Activated CD4-positive, alpha-beta T cell treated with anti-CD3 and anti-CD28 coated beads, Interleukin-2, amount 10 ng/mL, durations not matched to agents 24 days and 14 days (primary cell): ENCODE measurements around the gene GGACT. TPM values are rescaled to one million over a fixed set of nuclear protein-coding genes. Genes with fewer than 3 reads are reported as not detected.

Experiments used
- DNase-seq: peaks from one replicate; pipeline ENCODE4 v3.0.0; 2022
- H3K27ac Mint-ChIP-seq: one replicate; pipeline ENCODE4 v1.8.0; 2022; ENCODE audit warnings: mild to moderate bottlenecking, mixed read lengths
- H3K27me3 Mint-ChIP-seq: one replicate; pipeline ENCODE4 v1.8.0; 2022; ENCODE audit warnings: mixed read lengths
- H3K36me3 Mint-ChIP-seq: one replicate; pipeline ENCODE4 v1.8.0; 2022; ENCODE audit warnings: low read depth, mild to moderate bottlenecking, mixed read lengths
- H3K4me1 Mint-ChIP-seq: one replicate; pipeline ENCODE4 v1.8.0; 2021; ENCODE audit warnings: mixed read lengths
- H3K4me3 Mint-ChIP-seq: one replicate; pipeline ENCODE4 v1.8.0; 2022; ENCODE audit warnings: mild to moderate bottlenecking, moderate library complexity, mixed read lengths
- H3K9me3 Mint-ChIP-seq: one replicate; pipeline ENCODE4 v1.8.0; 2021; ENCODE audit warnings: mixed read lengths
- intact Hi-C: fragments of 100-400 bp; cut with micrococcal nuclease; formaldehyde crosslinking; loops from one replicate; pipeline ENCODE4 v1.15.1; 2023
- total RNA-seq: library from RNA; stranded (reverse); gene quantifications from 2 replicates; pipeline ENCODE4 v1.2.3, GENCODE V29; 2022

Gene GGACT
- total RNA-seq, 1 donor from 2014 or later, result 4.4 TPM

- H3K9me3 Mint-ChIP-seq, result no peaks in the 10 kb centered on the region
- intact Hi-C loops, result no loop called here
- H3K4me3 Mint-ChIP-seq, result no peak overlapping the region
- no peak for DNase-seq
- no peak overlapping the region for H3K27ac Mint-ChIP-seq
- H3K4me1 Mint-ChIP-seq, result peaks cover 22% of the 10 kb centered on the region
- H3K36me3 Mint-ChIP-seq, result peaks cover 3% of the 10 kb centered on the region
- no peaks in the 10 kb centered on the region for H3K27me3 Mint-ChIP-seq
Measured at GRCh38 chr13:100537951-100538462, 50.6 kb downstream of the GGACT start.

DNA sequence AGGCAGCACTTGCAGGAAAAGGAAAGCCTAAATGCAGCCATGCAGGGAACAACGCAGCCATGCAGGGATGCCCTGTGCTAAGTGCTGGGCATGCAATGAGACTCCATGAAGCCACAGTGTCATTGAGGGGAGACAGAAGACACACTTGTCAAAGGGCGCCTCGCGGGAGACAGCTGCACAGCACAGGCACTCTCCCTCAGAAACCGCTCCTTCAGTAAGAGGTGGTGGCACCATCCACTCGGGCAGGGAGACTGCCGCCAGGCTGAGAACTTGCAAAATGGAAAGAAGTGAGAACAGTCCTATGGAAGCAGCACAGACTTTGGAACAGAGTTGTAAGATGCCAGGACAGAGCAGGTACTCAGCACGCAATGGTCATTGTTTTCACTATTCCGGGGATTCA, 51.1 kb downstream of the GGACT start:
- Mint-ChIP-seq H3K36me3 (peaks cover 3% of the 10 kb centered on the region), H3K27me3 (no peaks in the 10 kb centered on the region), H3K27ac (no peak overlapping the region), H3K9me3 (no peaks in the 10 kb centered on the region), H3K4me3 (no peak overlapping the region), H3K4me1 (peaks cover 18% of the 10 kb centered on the region)
- no peak for DNase-seq
- intact Hi-C loops, result no loop called here

GRCh38 chr13:100536643-100537180, 51.9 kb downstream of the GGACT start:
- no peak overlapping the region for H3K4me3 Mint-ChIP-seq
- peaks cover 16% of the 10 kb centered on the region for H3K4me1 Mint-ChIP-seq
- DNase-seq, result no peak
- H3K27ac Mint-ChIP-seq, result no peak overlapping the region
- no peaks in the 10 kb centered on the region for H3K27me3 Mint-ChIP-seq
- intact Hi-C loops, result no loop called here
- H3K36me3 Mint-ChIP-seq, result peaks cover 3% of the 10 kb centered on the region
- H3K9me3 Mint-ChIP-seq, result no peaks in the 10 kb centered on the region

DNA sequence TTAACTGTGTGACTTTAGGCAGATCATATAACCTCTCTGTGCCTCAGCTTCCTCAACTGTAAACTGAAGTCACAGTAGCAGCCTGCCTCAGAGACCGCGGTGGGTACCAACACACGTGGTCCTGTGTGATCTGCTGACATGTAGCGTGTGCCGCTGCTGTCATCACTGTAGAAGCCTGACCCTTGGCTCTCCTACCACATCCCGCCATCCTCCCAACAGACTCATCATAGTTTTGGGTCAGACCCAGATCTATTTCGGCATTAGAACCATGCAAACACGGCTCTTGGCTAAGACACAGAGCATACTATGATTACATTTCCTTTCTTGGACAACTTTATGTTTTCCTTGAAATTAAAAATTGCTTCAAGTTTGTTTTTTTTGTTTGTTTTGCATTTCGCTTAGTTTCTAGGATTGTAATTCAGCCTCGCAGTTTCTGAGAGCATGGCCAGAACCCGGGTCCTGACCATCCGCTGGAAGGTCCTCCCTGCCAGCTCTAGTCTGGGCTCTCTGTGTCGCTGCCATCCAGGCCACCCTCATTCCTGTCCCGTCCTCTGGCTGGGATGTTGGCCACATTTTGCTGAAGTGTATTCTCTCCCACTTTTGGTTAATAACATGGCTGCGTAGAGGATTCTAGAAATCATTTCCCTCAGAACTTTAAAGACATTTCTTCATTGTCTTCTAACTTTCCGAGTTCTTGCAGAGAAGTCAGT, 53.0 kb downstream of the GGACT start:
- H3K36me3 Mint-ChIP-seq, result peaks cover 3% of the 10 kb centered on the region
- H3K27me3 Mint-ChIP-seq, result no peaks in the 10 kb centered on the region
- DNase-seq, result no peak
- H3K4me3 Mint-ChIP-seq, result no peak overlapping the region
- H3K27ac Mint-ChIP-seq, result no peak overlapping the region
- intact Hi-C loops, result no loop called here
- no peaks in the 10 kb centered on the region for H3K9me3 Mint-ChIP-seq
- peaks cover 14% of the 10 kb centered on the region for H3K4me1 Mint-ChIP-seq

DNA sequence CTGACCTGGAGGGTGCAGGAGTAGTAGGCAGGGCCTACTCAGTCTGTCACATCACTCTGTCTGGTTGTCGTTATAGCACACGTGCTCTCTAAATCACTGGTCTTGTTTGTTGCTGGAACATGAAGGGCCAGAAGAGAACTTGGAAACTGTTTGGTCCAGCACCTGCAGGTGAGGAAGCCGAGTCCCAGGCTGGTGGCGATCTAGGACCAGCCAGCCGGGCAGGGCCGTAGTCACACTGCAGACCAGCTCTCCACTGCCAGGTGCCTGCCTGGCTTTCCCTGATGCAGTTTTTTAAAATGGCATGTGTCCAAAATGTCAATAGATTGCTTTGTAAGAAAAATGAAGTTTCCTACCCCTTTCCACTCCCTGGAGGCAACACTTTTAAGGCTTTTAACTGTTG, 53.7 kb downstream of the GGACT start:
- H3K4me3 Mint-ChIP-seq, result no peak overlapping the region
- no peaks in the 10 kb centered on the region for H3K9me3 Mint-ChIP-seq
- H3K36me3 Mint-ChIP-seq, result peaks cover 3% of the 10 kb centered on the region
- intact Hi-C loops, result no loop called here
- H3K4me1 Mint-ChIP-seq, result peaks cover 14% of the 10 kb centered on the region
- no peaks in the 10 kb centered on the region for H3K27me3 Mint-ChIP-seq
- no peak for DNase-seq
- no peak overlapping the region for H3K27ac Mint-ChIP-seq

DNA sequence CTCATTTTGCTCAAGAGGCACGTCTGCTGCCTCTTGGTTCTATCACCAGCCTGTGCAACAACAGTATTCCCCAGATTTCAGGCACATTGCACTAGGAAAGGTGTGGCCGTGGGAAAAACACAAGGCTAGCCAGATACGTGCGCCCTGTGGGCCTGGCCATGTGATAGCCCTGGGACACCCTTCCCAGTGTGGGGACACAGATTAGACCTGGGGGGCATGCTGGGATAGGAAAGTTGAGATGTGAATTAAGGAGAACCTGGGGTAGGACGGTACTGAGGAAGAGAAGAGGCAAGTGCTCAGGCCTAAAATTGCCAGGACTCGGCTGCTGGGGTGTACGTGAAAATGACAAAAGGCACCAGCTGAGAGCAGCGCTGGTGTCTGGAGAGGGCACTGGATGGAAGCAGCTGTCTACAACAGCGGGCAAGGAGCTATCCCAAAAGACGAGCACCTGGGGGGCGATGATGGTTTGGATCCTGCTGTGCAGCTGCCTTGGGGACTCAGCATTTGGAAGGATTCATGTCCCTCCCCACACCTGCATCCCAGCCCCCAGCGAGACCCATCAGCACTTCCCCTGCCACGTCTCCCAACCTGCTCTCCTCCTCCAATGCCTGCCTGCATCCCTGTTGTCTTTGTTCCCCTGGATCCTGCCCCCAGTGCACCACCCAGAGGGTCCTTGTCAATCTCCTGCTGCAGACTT, 54.3 kb downstream of the GGACT start:
- Mint-ChIP-seq H3K27ac (no peak overlapping the region), H3K27me3 (no peaks in the 10 kb centered on the region), H3K36me3 (peaks cover 3% of the 10 kb centered on the region), H3K4me1 (peaks cover 13% of the 10 kb centered on the region), H3K9me3 (no peaks in the 10 kb centered on the region), H3K4me3 (no peak overlapping the region)
- DNase-seq, result no peak
- intact Hi-C loops, result no loop called here

- no peak overlapping the region for H3K4me3 Mint-ChIP-seq
- DNase-seq, result no peak
- no peaks in the 10 kb centered on the region for H3K27me3 Mint-ChIP-seq
- H3K9me3 Mint-ChIP-seq, result no peaks in the 10 kb centered on the region
- H3K27ac Mint-ChIP-seq, result no peak overlapping the region
- intact Hi-C loops, result no loop called here
- peaks cover 3% of the 10 kb centered on the region for H3K36me3 Mint-ChIP-seq
- H3K4me1 Mint-ChIP-seq, result peaks cover 10% of the 10 kb centered on the region
Measured at GRCh38 chr13:100533588-100534041, 55.0 kb downstream of the GGACT start.

DNA sequence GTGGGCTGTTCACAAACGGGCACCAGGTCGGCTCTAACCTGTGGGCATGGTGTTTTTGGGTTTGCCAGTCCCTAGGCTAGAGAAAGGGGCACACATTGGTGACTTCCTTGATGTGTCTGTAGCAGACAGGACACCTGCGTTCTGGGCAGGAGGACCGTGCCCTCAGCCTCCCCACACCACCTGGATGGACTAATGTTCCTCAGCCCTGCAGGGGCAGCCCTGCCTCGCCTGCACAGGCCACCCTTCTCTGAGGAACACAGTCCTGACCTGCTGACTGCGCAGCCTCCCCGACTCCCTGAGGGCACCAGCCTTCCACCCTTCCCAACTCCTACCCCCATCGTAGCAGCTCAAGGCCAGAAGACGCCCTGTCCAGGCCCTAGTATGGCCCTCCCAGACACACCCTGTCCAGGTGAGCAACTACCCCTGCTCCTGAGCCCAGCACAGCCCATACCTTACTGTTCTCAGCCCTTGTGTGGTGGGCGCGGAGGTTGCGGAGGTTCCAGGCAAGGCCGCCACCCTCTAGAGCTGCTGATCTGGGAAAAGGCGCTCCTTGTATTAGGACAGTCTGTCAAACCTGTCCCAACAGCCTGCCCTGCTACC, 55.7 kb downstream of the GGACT start:
- Mint-ChIP-seq H3K4me1 (peaks cover 7% of the 10 kb centered on the region), H3K4me3 (no peak overlapping the region), H3K36me3 (peaks cover 3% of the 10 kb centered on the region), H3K9me3 (no peaks in the 10 kb centered on the region), H3K27ac (no peak overlapping the region), H3K27me3 (no peaks in the 10 kb centered on the region)
- intact Hi-C loops, result no loop called here
- no peak for DNase-seq

- no peak for DNase-seq
- H3K27ac Mint-ChIP-seq, result no peak overlapping the region
- H3K9me3 Mint-ChIP-seq, result no peaks in the 10 kb centered on the region
- intact Hi-C loops, result no loop called here
- H3K36me3 Mint-ChIP-seq, result peaks cover 1% of the 10 kb centered on the region
- no peak overlapping the region for H3K4me3 Mint-ChIP-seq
- peaks cover 1% of the 10 kb centered on the region for H3K4me1 Mint-ChIP-seq
- no peaks in the 10 kb centered on the region for H3K27me3 Mint-ChIP-seq
Measured at GRCh38 chr13:100532090-100532766, 56.4 kb downstream of the GGACT start.

GRCh38 chr13:100530671-100531213, 57.8 kb downstream of the GGACT start:
- Mint-ChIP-seq H3K27me3 (no peaks in the 10 kb centered on the region), H3K27ac (no peak overlapping the region), H3K36me3 (no peaks in the 10 kb centered on the region), H3K9me3 (no peaks in the 10 kb centered on the region), H3K4me1 (no peaks in the 10 kb centered on the region), H3K4me3 (no peak overlapping the region)
- intact Hi-C loops, result no loop called here
- no peak for DNase-seq

DNA sequence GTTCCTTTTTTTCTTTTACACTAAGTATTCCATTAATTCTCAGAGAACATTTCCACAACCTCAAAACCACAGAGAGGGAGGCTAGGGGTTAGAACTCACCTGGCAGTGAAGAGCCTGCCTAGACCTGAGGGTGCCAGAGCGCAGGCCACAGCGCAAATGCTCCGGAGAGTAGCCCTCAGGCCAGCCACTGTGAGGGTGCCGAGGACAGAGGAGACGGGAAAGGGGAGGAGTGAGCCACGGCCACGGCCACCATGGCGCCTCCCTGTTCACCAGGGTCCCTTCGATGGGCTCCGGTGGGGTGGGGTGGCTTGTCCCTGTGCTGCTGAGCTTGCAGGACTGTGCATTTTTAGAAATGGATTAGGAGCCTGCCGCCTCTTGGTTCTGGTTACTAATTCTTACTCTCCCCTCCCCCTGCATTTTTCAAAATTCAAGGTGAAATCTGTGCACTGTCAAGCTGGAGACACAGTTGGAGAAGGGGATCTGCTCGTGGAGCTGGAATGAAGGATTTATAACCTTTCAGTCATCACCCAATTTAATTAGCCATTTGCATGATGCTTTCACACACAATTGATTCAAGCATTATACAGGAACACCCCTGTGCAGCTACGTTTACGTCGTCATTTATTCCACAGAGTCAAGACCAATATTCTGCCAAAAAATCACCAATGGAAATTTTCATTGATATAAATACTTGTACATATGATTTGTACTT, 58.8 kb downstream of the GGACT start:
- Mint-ChIP-seq H3K4me3 (no peak overlapping the region), H3K9me3 (no peaks in the 10 kb centered on the region), H3K4me1 (no peaks in the 10 kb centered on the region), H3K27me3 (no peaks in the 10 kb centered on the region), H3K36me3 (no peaks in the 10 kb centered on the region), H3K27ac (no peak overlapping the region)
- DNase-seq, result no peak
- intact Hi-C loops, result no loop called here

GRCh38 chr13:100528820-100529219, 59.8 kb downstream of the GGACT start:
- intact Hi-C loops, result no loop called here
- H3K27me3 Mint-ChIP-seq, result no peaks in the 10 kb centered on the region
- no peak overlapping the region for H3K27ac Mint-ChIP-seq

DNA sequence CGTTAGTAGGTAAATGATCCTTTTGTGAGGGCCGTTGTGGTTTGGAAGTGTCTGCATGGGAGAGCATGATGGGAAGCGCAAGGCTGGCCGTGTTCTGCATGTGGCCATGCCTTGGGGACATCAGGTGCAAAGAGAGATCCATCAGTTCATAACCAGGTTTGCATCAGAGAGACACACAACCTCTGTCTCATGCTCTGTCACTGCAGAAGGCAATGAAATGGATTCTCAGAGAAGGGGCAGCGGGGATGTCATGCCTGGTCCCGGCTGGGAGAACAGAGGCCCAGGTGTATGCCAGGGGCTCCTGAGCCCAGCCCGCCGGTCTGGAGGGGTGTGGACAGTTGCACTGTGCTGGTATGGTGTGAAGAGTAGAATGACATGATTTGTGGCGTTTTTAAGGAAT, 60.2 kb downstream of the GGACT start:
- no peak overlapping the region for H3K27ac Mint-ChIP-seq
- intact Hi-C loops, result no loop called here
- no peaks in the 10 kb centered on the region for H3K27me3 Mint-ChIP-seq
- no peaks in the 10 kb centered on the region for H3K9me3 Mint-ChIP-seq
- no peak for DNase-seq
- no peaks in the 10 kb centered on the region for H3K4me1 Mint-ChIP-seq
- H3K36me3 Mint-ChIP-seq, result no peaks in the 10 kb centered on the region
- H3K4me3 Mint-ChIP-seq, result no peak overlapping the region

More at GRCh38 chr13:100528820-100529219, 59.8 kb downstream of the GGACT start:
- H3K4me1 Mint-ChIP-seq, result no peaks in the 10 kb centered on the region
- no peaks in the 10 kb centered on the region for H3K36me3 Mint-ChIP-seq
- DNase-seq, result no peak
- H3K9me3 Mint-ChIP-seq, result no peaks in the 10 kb centered on the region
- H3K4me3 Mint-ChIP-seq, result no peak overlapping the region
